Peyer's patch (tissue), 4 donors: ENCODE results near the gene TBC1D10B.

Experiments used
- POLR2A ChIP-seq, 2 donors: fragments of 450-650 bp; IDR thresholded peaks; one replicate each; pipeline ENCODE4 v1.5.1; 2017; ENCODE audit warnings: antibody characterized with exemption in 2 of 2, mild to moderate bottlenecking in 2 of 2, moderate library complexity in 2 of 2
- TF ChIP-seq, protein P1 (sequence below), 6 experiments: fragments of 450-650 bp in 4 of 6; fragments of 200-600 bp in 2 of 6; sonication (generic) in 1 of 6; IDR thresholded peaks; one replicate each; pipeline ENCODE4 v1.5.1; 2017 to 2019; ENCODE audit warnings: antibody characterized with exemption in 6 of 6, mild to moderate bottlenecking in 3 of 6, moderate library complexity in 1 of 6

DNA sequence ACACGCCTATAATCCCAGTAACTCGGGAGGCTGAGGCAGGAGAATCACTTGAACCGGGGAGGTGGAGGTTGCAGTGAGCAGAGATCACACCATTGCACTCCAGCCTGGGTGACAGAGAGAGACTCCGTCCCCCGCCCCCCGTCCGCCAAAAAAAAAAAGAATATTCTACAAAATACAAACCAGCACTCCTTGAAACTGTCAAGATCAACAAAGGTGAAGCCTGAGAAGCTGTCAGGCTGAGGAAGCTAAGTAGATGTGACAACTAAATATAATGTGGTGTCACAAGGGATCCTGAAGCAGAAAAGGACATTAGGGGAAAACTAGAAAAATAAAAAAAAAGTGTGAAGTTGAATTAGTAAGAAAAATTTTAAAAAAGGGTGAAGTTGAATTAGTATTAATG, 21.4 kb downstream of the TBC1D10B start:
- TF ChIP-seq, protein P1, sequence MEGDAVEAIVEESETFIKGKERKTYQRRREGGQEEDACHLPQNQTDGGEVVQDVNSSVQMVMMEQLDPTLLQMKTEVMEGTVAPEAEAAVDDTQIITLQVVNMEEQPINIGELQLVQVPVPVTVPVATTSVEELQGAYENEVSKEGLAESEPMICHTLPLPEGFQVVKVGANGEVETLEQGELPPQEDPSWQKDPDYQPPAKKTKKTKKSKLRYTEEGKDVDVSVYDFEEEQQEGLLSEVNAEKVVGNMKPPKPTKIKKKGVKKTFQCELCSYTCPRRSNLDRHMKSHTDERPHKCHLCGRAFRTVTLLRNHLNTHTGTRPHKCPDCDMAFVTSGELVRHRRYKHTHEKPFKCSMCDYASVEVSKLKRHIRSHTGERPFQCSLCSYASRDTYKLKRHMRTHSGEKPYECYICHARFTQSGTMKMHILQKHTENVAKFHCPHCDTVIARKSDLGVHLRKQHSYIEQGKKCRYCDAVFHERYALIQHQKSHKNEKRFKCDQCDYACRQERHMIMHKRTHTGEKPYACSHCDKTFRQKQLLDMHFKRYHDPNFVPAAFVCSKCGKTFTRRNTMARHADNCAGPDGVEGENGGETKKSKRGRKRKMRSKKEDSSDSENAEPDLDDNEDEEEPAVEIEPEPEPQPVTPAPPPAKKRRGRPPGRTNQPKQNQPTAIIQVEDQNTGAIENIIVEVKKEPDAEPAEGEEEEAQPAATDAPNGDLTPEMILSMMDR (IDR thresholded peaks at IDR 0.05), result no peak
- TF ChIP-seq POLR2A (IDR thresholded peaks at IDR 0.05), result no peak
